ENCODE results near the gene RGS9.

RGS9 gene

DNA sequence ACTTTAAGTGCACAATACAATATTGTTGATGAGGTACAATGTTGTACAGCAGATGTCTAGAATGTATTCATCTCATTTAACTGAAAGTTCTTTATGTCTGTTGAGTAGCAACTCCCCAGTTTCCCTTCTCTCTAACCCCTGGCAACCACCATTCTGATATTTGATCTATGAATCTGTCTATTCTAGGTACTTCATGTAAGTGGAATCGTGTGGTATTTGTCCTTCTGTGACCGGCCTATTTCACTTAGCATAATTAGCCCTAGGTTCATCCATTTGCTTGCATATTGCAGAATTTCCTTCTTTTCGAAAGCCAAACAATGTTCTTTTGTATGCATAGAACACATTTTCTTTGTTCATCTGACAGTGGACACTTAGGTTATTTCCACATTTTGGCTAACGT lies 10.8 kb downstream of the RGS9 start:
- intact Hi-C loops (cut with DNase I; ENCODE audit: low total_unique reads): no loop called here
- H3K4me3 ChIP-seq: no peak overlapping the region
- no peaks in the 10 kb centered on the region for H3K36me3 ChIP-seq
- H3K27me3 ChIP-seq: peaks cover 0 to 18% of the 10 kb centered on the region in 2 donors
- H3K4me1 ChIP-seq: no peaks in the 10 kb centered on the region
- H3K9me3 ChIP-seq: no peaks in the 10 kb centered on the region
- DNase-seq: no peak
- TF ChIP-seq, protein P1, sequence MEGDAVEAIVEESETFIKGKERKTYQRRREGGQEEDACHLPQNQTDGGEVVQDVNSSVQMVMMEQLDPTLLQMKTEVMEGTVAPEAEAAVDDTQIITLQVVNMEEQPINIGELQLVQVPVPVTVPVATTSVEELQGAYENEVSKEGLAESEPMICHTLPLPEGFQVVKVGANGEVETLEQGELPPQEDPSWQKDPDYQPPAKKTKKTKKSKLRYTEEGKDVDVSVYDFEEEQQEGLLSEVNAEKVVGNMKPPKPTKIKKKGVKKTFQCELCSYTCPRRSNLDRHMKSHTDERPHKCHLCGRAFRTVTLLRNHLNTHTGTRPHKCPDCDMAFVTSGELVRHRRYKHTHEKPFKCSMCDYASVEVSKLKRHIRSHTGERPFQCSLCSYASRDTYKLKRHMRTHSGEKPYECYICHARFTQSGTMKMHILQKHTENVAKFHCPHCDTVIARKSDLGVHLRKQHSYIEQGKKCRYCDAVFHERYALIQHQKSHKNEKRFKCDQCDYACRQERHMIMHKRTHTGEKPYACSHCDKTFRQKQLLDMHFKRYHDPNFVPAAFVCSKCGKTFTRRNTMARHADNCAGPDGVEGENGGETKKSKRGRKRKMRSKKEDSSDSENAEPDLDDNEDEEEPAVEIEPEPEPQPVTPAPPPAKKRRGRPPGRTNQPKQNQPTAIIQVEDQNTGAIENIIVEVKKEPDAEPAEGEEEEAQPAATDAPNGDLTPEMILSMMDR (IDR thresholded peaks at IDR 0.05): no peak
- no peak overlapping the region for H3K27ac ChIP-seq

DNA sequence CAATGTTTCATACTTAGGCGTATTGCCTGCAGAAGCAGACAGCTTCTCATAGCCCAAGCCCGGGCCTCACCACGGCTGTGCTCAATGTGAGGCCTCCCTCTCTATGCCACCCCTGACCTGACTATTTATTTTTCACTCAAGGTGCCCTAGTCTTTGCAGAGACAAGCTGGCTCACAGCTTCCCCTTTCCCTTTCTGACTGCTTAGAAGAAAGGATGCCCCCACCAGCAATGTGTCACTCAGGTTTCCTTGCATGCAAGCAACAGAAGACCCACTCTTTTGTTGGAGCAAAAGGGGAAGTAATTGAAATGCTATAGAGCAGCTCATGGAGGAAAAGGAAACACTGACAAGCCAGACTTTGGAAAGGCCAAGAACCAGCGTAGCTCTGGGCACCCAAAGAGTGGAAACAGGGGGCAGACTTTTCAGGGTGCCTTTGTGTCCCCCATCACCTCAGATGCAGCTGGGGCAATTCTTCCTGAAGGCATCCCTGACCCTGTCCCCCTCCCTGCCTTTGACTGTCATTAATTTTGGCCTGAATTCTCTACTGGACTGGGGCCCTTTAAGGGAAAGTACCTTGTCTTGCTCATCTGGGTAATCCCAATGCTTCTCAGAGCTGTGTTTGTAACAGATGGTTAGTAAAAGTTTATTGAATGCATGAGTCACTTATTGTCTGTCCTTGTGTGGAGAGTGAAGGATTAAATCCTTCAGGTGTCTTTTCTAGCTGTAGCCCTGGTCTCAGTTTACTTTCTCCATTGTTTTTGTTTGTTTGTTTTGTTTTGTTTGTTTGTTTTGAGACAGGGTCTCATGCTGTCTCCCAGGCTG lies 17.8 kb downstream of the RGS9 start:
- Histone ChIP-seq H3K27ac (no peak overlapping the region), H3K4me1 (no peaks in the 10 kb centered on the region), H3K27me3 (peaks cover 0 to 5% of the 10 kb centered on the region in 2 donors), H3K4me3 (no peak overlapping the region), H3K9me3 (no peaks in the 10 kb centered on the region), H3K36me3 (peaks cover 0 to 7% (median 0%) of the 10 kb centered on the region in 3 donors)
- TF ChIP-seq, protein P1 (IDR thresholded peaks at IDR 0.05): no peak
- intact Hi-C loops (cut with DNase I; ENCODE audit: low total_unique reads): no loop called here
- no peak for DNase-seq

DNA sequence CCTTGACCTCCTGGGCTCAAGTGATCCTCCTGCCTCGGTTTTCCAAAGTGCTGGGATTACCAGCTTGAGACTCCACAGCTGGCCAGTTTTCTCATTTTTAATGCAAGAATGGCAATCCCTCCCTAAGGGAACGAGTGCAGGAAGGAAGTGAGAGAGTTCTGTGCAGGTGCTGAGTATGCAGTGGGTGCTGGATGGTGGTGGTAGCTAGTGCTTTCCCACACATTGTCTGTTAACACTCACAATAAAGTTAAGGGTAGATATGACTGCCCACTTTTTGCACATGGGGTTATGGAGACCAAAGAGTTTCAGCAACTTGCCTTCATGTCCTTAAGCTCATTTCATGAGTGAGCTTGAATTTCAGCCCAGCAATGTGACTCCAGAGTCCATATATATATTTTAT lies 18.5 kb downstream of the RGS9 start:
- Histone ChIP-seq H3K4me3 (no peak overlapping the region), H3K36me3 (peaks cover 0 to 7% (median 0%) of the 10 kb centered on the region in 3 donors), H3K9me3 (no peaks in the 10 kb centered on the region), H3K4me1 (no peaks in the 10 kb centered on the region), H3K27me3 (peaks cover 0 to 5% of the 10 kb centered on the region in 2 donors), H3K27ac (no peak overlapping the region)
- no peak for DNase-seq
- TF ChIP-seq, protein P1 (IDR thresholded peaks at IDR 0.05): no peak
- intact Hi-C loops (cut with DNase I; ENCODE audit: low total_unique reads): no loop called here

DNA sequence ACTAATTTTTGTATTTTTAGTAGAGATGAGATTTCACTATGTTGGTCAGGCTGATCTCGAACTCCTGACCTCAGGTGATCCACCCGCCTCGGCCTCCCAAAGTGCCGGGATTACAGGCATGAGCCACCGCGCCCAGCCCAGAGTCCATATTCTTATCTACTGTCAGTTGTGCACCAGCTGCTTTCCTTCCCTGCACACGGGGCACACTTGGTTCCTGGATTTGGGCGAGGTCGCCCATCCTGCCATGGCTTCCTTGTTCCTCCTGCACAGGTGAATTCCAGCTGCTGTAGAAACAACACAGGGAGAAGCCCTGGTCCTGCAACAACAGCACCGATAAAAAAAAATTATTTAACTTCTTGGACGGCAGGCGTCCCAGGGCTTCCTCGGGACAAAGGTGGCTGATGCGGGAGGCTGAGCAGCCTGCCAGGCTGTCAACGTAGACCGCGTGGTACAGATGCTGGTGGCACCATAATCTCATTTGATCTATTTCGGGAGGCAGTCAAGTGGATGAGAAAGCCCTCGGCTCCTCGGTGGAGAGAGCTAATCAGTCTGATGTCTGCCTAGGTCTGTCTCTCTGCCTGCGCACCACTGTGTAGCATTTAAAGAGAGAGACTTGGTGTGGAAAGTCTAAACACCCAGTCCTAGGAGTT lies 19.1 kb downstream of the RGS9 start:
- TF ChIP-seq, protein P1 (IDR thresholded peaks at IDR 0.05): no peak
- no peak for DNase-seq
- Histone ChIP-seq H3K27ac (no peak overlapping the region), H3K36me3 (peaks cover 0 to 7% (median 0%) of the 10 kb centered on the region in 3 donors), H3K9me3 (no peaks in the 10 kb centered on the region), H3K4me1 (no peaks in the 10 kb centered on the region), H3K27me3 (peaks cover 0 to 5% of the 10 kb centered on the region in 2 donors), H3K4me3 (no peak overlapping the region)
- intact Hi-C loops (cut with DNase I; ENCODE audit: low total_unique reads): no loop called here

DNA sequence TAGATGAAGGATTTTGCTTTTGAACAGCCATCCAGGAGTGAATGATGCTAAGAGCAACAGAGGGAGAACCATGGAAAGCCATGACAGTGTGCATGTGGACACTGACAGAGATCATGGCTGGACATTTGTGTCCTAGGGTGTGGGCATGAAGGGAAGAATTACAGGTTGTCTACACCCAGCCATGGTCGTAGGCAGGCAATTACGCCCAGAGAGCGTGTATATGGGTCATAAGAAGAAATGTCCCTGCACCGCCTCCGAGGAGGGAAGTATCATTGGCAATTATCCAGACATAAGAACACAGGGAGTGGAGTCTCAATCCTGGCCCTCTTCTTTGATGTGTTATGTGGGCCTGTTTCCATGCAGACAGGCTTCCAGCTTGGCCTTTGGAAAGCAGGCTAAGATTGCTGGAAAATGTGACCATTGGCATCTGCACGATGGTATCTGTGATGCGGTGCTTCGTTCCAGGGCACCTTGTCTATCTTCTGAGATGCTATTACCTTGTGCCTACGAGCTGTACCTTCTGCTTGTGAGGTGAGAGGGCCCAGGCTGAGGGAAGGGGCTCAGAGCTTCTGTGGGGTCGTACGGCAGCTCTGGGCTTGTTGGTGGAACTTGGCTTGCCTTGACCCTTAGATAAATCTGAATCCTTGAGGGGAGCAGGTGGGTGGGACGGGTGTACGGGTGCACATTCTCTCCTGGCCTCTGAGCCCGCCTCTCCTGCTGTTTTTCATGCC lies 19.8 kb downstream of the RGS9 start:
- Histone ChIP-seq H3K27ac (no peak overlapping the region), H3K4me1 (no peaks in the 10 kb centered on the region), H3K9me3 (no peaks in the 10 kb centered on the region), H3K27me3 (peaks cover 0 to 2% of the 10 kb centered on the region in 2 donors), H3K36me3 (peaks cover 0 to 7% (median 0%) of the 10 kb centered on the region in 3 donors), H3K4me3 (no peak overlapping the region)
- intact Hi-C loops (cut with DNase I; ENCODE audit: low total_unique reads): no loop called here
- no peak for DNase-seq
- TF ChIP-seq, protein P1 (IDR thresholded peaks at IDR 0.05): no peak
